Activated T-helper 2 cell treated with anti-CD3 and anti-CD28 coated beads, Interferon-gamma antibody, Interleukin-2, Interleukin-4, amounts not matched to agents 10 μg/mL and 5 μg/mL and 100 μg/mL, durations not matched to agents 14 hours and 24 hours and 36 hours (primary cell): ENCODE results near the gene IRF6. TPM values are rescaled to one million over a fixed set of nuclear protein-coding genes. Genes with fewer than 3 reads are reported as not detected.

Experiments
- DNase-seq: peaks from one replicate; pipeline ENCODE4 v3.0.0; 2021; ENCODE audit warnings: low spot score
- H3K27ac Mint-ChIP-seq: one replicate; pipeline ENCODE4 v1.8.0; 2021; ENCODE audit warnings: mixed read lengths
- H3K27me3 Mint-ChIP-seq: one replicate; pipeline ENCODE4 v1.8.0; 2021; ENCODE audit warnings: low read depth, mixed read lengths
- H3K36me3 Mint-ChIP-seq: one replicate; pipeline ENCODE4 v1.8.0; 2021; ENCODE audit warnings: low read depth, mixed read lengths
- H3K4me1 Mint-ChIP-seq: one replicate; pipeline ENCODE4 v1.8.0; 2021; ENCODE audit warnings: low read depth, mixed read lengths
- H3K4me3 Mint-ChIP-seq: one replicate; pipeline ENCODE4 v1.8.0; 2021; ENCODE audit warnings: low read depth, mild to moderate bottlenecking, moderate library complexity, mixed read lengths
- H3K9me3 Mint-ChIP-seq: one replicate; pipeline ENCODE4 v1.8.0; 2021; ENCODE audit warnings: mixed read lengths
- intact Hi-C: fragments of 100-400 bp; cut with micrococcal nuclease; formaldehyde crosslinking; loops from one replicate; pipeline ENCODE4 v1.15.1; 2023
- total RNA-seq: library from RNA; stranded (reverse); gene quantifications from 2 replicates; pipeline ENCODE4 v1.2.3, GENCODE V29; 2022

IRF6 gene
- total RNA-seq, 1 donor from 2014 or later, result 0.25 TPM

DNA sequence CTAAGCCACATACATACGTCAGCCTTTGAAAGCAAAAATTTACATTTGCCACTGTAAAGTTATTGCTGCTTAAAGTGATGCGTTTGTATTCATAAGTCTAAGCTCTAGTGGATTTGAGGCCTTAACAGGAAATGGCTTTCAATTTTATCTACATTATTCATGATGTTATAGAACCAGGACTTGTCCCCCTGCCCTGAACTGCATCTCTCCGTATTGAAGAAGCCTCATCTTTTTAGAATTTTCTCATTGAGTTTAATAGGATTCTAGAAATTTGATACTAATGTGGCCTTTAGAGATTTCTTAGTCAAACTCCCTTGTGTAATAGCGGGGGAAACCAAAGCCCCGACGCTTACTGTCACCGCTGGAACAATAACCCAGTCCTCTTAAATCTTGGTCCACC, 31.7 kb upstream of the IRF6 start:
- H3K36me3 Mint-ChIP-seq, result peaks cover 99% of the 10 kb centered on the region
- H3K9me3 Mint-ChIP-seq, result no peaks in the 10 kb centered on the region
- H3K4me1 Mint-ChIP-seq, result peaks cover 70% of the 10 kb centered on the region
- H3K4me3 Mint-ChIP-seq, result no peak overlapping the region
- no peak for DNase-seq
- intact Hi-C loops, result loop anchor here (2.0 kb wide), 2 partner anchors 15 to 69 kb away; no protein-coding TSS in a partner anchor
- H3K27ac Mint-ChIP-seq, result no peak overlapping the region
- H3K27me3 Mint-ChIP-seq, result no peaks in the 10 kb centered on the region

DNA sequence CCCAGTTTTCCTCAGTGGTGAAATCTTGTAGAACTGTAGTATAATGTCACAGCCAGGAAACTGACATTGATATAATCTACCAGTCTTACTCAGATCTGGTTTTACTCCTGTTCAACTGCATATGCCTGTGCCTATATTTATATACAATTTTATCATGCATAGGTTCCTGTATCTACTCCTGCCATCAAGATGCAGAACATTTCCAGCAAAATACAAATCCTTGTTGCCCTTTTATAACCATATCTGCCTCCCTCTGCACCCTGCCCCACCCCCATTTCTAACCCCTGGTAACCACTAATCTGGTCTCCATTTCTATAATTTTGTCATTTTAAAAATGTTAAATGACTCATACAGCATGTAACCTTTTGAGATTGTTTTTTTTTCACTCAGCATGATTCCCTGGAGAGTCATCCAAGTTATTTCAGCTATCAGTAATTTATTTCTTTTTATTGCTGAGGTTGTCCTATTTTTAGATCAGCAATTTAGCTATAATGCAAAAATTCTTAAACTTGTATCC, 29.9 kb upstream of the IRF6 start:
- Mint-ChIP-seq H3K27ac (peak overlapping the region; percentile 81), H3K4me1 (peaks cover 73% of the 10 kb centered on the region), H3K4me3 (no peak overlapping the region), H3K27me3 (no peaks in the 10 kb centered on the region), H3K36me3 (peaks cover 97% of the 10 kb centered on the region), H3K9me3 (no peaks in the 10 kb centered on the region)
- intact Hi-C loops, result loop anchor here (1.0 to 2.0 kb wide), 4 partner anchors 9 to 85 kb away; partner anchors contain the start of gene UTP25
- DNase-seq, result no peak

DNA sequence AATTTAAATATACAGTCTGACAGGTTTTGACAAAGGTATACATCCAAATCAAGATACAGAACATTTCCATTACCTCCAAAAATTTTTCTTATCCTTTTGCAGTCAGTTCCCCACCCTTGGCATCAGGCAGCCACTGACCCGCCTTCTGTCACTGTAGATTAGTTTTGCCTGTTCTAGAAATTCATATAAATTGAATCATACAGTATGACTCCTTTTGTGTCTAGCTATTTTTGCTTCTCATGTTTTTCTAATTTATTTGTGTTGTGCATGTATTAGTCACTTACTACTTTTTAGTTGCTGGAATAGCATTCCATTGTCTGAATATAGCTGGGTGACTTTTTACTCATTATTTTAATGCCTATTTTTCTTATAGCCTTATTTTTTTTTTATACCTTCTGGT, 25.7 kb upstream of the IRF6 start:
- H3K36me3 Mint-ChIP-seq, result peaks cover 81% of the 10 kb centered on the region

GRCh38 chr1:209830722-209831121, 24.8 kb upstream of the IRF6 start:
- H3K27me3 Mint-ChIP-seq, result no peaks in the 10 kb centered on the region
- intact Hi-C loops, result no loop called here
- peaks cover 56% of the 10 kb centered on the region for H3K4me1 Mint-ChIP-seq
- H3K4me3 Mint-ChIP-seq, result peak overlapping the region; percentile 23
- H3K27ac Mint-ChIP-seq, result peak overlapping the region; percentile 32
- peaks cover 72% of the 10 kb centered on the region for H3K36me3 Mint-ChIP-seq
- H3K9me3 Mint-ChIP-seq, result no peaks in the 10 kb centered on the region
- no peak for DNase-seq

More for the DNA sequence above, 25.7 kb upstream of the IRF6 start:
- intact Hi-C loops, result no loop called here
- no peak overlapping the region for H3K4me3 Mint-ChIP-seq
- no peak for DNase-seq
- H3K4me1 Mint-ChIP-seq, result peaks cover 65% of the 10 kb centered on the region
- H3K27ac Mint-ChIP-seq, result no peak overlapping the region
- H3K27me3 Mint-ChIP-seq, result no peaks in the 10 kb centered on the region
- H3K9me3 Mint-ChIP-seq, result no peaks in the 10 kb centered on the region

DNA sequence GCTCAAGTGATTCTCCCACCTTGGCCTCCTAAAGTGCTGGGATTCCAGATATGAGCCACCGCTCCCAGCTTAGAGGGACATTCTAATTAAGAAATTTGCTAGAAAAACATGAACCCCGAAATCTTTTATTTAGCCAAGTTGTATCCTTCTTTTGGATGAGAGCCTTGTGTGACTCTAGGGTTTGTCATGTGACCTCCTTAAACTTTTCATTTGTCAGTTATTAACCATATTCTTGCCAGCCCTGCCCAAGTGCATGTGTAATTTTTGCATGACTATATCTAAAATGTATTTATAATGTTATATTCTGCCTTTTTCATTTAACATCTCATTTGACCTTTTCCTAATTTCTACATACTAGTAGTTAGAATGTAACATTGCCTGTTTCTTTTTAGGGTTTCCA, 23.8 kb upstream of the IRF6 start:
- Mint-ChIP-seq H3K27ac (peak overlapping the region; percentile 84), H3K4me1 (peaks cover 48% of the 10 kb centered on the region), H3K4me3 (peak overlapping the region; percentile 89), H3K9me3 (no peaks in the 10 kb centered on the region), H3K27me3 (peaks cover 2% of the 10 kb centered on the region), H3K36me3 (peaks cover 62% of the 10 kb centered on the region)
- DNase-seq, result no peak
- intact Hi-C loops, result loop anchor here (5.0 kb wide), 1 partner anchor 152 kb away; the partner anchor contains the start of gene G0S2

- Mint-ChIP-seq H3K36me3 (peaks cover 41% of the 10 kb centered on the region), H3K27ac (peak within 1 kb of the TSS; percentile 86), H3K4me1 (peaks cover 47% of the 10 kb centered on the region), H3K4me3 (peak within 1 kb of the TSS; percentile 89), H3K9me3 (no peaks in the 10 kb centered on the region), H3K27me3 (peaks cover 6% of the 10 kb centered on the region)
- intact Hi-C loops, result loop anchor here (1.0 to 5.0 kb wide), 4 partner anchors 8 to 150 kb away; partner anchors contain the start of genes C1orf74 and G0S2
- peak; percentile 89 for DNase-seq
Measured at GRCh38 chr1:209827384-209828262, 21.7 kb upstream of the IRF6 start, which contains the start of gene UTP25. Gene UTP25 (plus strand): TSS chr1:209827972. CDS start chr1:209828064, 92 bp downstream.

- Mint-ChIP-seq H3K4me1 (peaks cover 44% of the 10 kb centered on the region), H3K9me3 (no peaks in the 10 kb centered on the region), H3K36me3 (peaks cover 25% of the 10 kb centered on the region), H3K4me3 (no peak overlapping the region), H3K27me3 (peaks cover 15% of the 10 kb centered on the region), H3K27ac (no peak overlapping the region)
- no peak for DNase-seq
- intact Hi-C loops, result loop anchor here (5.0 kb wide), 1 partner anchor 149 kb away; the partner anchor contains the start of gene G0S2
Measured at GRCh38 chr1:209825591-209826434, 19.9 kb upstream of the IRF6 start.

GRCh38 chr1:209823143-209824041, 17.4 kb upstream of the IRF6 start:
- Mint-ChIP-seq H3K4me1 (peaks cover 27% of the 10 kb centered on the region), H3K36me3 (peaks cover 6% of the 10 kb centered on the region), H3K4me3 (no peak overlapping the region), H3K27me3 (peaks cover 29% of the 10 kb centered on the region), H3K27ac (no peak overlapping the region), H3K9me3 (no peaks in the 10 kb centered on the region)
- intact Hi-C loops, result loop anchor here (2.0 kb wide), 1 partner anchor 13 kb away; no protein-coding TSS in a partner anchor
- DNase-seq, result no peak

DNA sequence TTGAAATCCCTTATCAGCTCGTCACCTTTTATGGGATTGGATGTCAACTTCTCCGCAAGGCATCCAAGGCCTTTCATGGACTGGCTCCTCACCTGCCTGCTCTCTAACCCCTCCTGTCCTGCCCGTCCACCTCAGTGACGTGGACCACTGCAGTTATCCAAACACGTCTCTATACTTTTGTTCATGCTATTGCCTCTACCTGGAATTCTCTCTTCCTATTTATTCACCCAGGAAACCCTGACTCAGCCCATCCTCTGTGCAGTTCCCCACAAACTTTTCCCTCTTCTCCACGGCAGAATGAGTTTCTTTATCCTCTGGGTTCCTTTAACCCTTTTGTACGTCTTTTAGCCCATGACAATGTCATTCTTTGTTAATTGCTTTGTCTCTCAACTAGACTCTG, 16.8 kb upstream of the IRF6 start:
- no peak overlapping the region for H3K4me3 Mint-ChIP-seq
- peaks cover 29% of the 10 kb centered on the region for H3K27me3 Mint-ChIP-seq
- intact Hi-C loops, result loop anchor here (2.0 kb wide), 1 partner anchor 14 kb away; no protein-coding TSS in a partner anchor
- no peak for DNase-seq
- no peak overlapping the region for H3K27ac Mint-ChIP-seq
- H3K36me3 Mint-ChIP-seq, result no peaks in the 10 kb centered on the region
- peaks cover 27% of the 10 kb centered on the region for H3K4me1 Mint-ChIP-seq
- H3K9me3 Mint-ChIP-seq, result no peaks in the 10 kb centered on the region

- Mint-ChIP-seq H3K9me3 (no peaks in the 10 kb centered on the region), H3K27me3 (peaks cover 29% of the 10 kb centered on the region), H3K4me1 (peaks cover 24% of the 10 kb centered on the region), H3K4me3 (no peak overlapping the region), H3K27ac (no peak overlapping the region), H3K36me3 (no peaks in the 10 kb centered on the region)
- intact Hi-C loops, result no loop called here
- DNase-seq, result no peak
Measured at GRCh38 chr1:209820986-209821385, 15.0 kb upstream of the IRF6 start.

DNA sequence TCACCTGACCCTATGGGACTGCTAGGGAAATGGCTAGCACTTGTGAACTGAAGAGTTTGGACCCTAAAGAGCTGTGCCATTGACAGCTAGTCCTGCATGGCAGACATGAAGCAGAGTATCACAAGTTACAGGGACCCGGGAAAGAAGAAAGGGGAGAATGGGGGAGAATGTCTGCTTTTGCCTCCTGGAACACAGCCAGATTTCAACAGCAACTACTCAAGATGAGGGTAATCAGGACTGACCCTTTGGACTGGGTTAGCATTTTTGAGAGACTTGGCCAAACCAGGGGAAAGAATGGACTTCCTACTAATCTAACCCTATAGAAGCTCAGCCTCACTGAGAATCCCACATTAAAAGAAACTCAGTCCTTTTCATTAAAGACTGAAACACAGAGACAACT, 13.1 kb upstream of the IRF6 start:
- Mint-ChIP-seq H3K36me3 (no peaks in the 10 kb centered on the region), H3K27me3 (peaks cover 27% of the 10 kb centered on the region), H3K9me3 (no peaks in the 10 kb centered on the region), H3K27ac (no peak overlapping the region), H3K4me3 (no peak overlapping the region), H3K4me1 (peaks cover 26% of the 10 kb centered on the region)
- intact Hi-C loops, result no loop called here
- no peak for DNase-seq
